Testis (tissue), 3 donors: ENCODE data around the gene PSMD13. TPM values are rescaled to one million over a fixed set of nuclear protein-coding genes. Genes with fewer than 3 reads are reported as not detected.

Source experiments
- DNase-seq: peaks from one replicate; pipeline ENCODE4 v3.0.0-alpha.2; 2019
- H3K27ac ChIP-seq, 2 donors: fragments of 200-600 bp; sonication (generic); one replicate each; pipeline ENCODE4 v1.5.1; 2019
- H3K27me3 ChIP-seq: fragments of 200-600 bp; sonication (generic); one replicate; pipeline ENCODE4 v1.5.1; 2019
- H3K36me3 ChIP-seq: fragments of 200-600 bp; sonication (generic); one replicate; pipeline ENCODE4 v1.5.1; 2017; ENCODE audit warnings: low read depth; ENCODE audit errors: missing control alignments
- H3K4me1 ChIP-seq: fragments of 200-600 bp; sonication (generic); one replicate; pipeline ENCODE4 v1.5.1; 2019
- H3K4me3 ChIP-seq, 2 donors: fragments of 200-600 bp; sonication (generic); one replicate each; pipeline ENCODE4 v1.5.1; 2017 to 2019
- H3K9me3 ChIP-seq: fragments of 200-600 bp; sonication (generic); one replicate; pipeline ENCODE4 v1.5.1; 2017
- POLR2A ChIP-seq: fragments of 450-650 bp; IDR thresholded peaks from one replicate; pipeline ENCODE4 v1.6.1; 2017; ENCODE audit warnings: antibody characterized with exemption, mild to moderate bottlenecking, moderate library complexity
- WGBS, 2 donors: methylation state at CpG; one replicate each; pipeline ENCODE4 v1.1.5; 2018; 5-methylcytosine and 5-hydroxymethylcytosine counted together
- intact Hi-C: fragments of 100-400 bp; cut with DNase I; formaldehyde crosslinking; loops from one replicate; pipeline ENCODE4 v1.15.1; 2023; ENCODE audit warnings: low total_unique reads
- polyA plus RNA-seq: library from polyadenylated mRNA; stranded (reverse); fragments of 350-450 nt; fragmentation: Illumina TruSeq; extraction: RNeasy Lipid Tissue Mini Kit (QIAGEN cat#74804); gene quantifications from one replicate; pipeline ENCODE4 v1.2.3, GENCODE V29; 2014; ENCODE audit warnings: low read depth, low replicate concordance; ENCODE audit not compliant: insufficient read depth
- total RNA-seq, 2 donors: library from RNA; depleted of rRNA; stranded (reverse); fragments of >200 nt; gene quantifications; one replicate each; pipeline ENCODE4 v1.2.3, GENCODE V29; 2016
- TF ChIP-seq, protein P1 (sequence below), 3 experiments: fragments of 450-650 bp in 2 of 3; fragments of 200-600 bp in 1 of 3; sonication (generic) in 1 of 3; IDR thresholded peaks; one replicate each; pipeline ENCODE4 v1.5.1; 2016 to 2019; ENCODE audit warnings: antibody characterized with exemption in 3 of 3, mild to moderate bottlenecking in 2 of 3, moderate library complexity in 1 of 3

The PSMD13 gene
- total and polyA plus RNA-seq, 3 donors from 2014 or later: 128 to 180 (median 133) TPM

DNA sequence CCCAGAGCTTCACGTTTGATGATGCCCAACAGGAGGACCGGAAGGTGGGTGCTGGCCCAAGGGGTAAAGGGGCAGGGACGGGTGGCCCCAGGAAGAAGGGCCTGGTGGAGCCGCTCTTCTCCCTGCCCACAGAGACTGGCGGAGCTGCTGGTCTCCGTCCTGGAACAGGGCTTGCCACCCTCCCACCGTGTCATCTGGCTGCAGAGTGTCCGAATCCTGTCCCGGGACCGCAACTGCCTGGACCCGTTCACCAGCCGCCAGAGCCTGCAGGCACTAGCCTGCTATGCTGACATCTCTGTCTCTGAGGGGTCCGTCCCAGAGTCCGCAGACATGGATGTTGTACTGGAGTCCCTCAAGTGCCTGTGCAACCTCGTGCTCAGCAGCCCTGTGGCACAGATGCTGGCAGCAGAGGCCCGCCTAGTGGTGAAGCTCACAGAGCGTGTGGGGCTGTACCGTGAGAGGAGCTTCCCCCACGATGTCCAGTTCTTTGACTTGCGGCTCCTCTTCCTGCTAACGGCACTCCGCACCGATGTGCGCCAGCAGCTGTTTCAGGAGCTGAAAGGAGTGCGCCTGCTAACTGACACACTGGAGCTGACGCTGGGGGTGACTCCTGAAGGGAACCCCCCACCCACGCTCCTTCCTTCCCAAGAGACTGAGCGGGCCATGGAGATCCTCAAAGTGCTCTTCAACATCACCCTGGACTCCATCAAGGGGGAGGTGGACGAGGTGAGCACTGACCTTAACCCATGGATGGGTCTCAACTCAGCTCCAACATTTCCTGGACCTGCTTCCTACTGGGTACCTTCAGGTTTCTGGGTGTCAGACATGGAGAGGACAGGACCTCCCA is 27.3 kb upstream of the PSMD13 start:
- Histone ChIP-seq H3K27ac (peak overlapping the region in 1 of 2 donors; percentile 96), H3K27me3 (no peaks in the 10 kb centered on the region), H3K4me3 (peak overlapping the region; percentile 91 to 96), H3K9me3 (no peaks in the 10 kb centered on the region), H3K36me3 (no peaks in the 10 kb centered on the region), H3K4me1 (peaks cover 24% of the 10 kb centered on the region)
- WGBS, 2 donors: 34 to 47% methylated on average over 3 to 29 of the region's 29 CpGs
- peak; percentile 17 for DNase-seq
- intact Hi-C loops: no loop called here
- TF ChIP-seq POLR2A: no peak
- TF ChIP-seq, protein P1, sequence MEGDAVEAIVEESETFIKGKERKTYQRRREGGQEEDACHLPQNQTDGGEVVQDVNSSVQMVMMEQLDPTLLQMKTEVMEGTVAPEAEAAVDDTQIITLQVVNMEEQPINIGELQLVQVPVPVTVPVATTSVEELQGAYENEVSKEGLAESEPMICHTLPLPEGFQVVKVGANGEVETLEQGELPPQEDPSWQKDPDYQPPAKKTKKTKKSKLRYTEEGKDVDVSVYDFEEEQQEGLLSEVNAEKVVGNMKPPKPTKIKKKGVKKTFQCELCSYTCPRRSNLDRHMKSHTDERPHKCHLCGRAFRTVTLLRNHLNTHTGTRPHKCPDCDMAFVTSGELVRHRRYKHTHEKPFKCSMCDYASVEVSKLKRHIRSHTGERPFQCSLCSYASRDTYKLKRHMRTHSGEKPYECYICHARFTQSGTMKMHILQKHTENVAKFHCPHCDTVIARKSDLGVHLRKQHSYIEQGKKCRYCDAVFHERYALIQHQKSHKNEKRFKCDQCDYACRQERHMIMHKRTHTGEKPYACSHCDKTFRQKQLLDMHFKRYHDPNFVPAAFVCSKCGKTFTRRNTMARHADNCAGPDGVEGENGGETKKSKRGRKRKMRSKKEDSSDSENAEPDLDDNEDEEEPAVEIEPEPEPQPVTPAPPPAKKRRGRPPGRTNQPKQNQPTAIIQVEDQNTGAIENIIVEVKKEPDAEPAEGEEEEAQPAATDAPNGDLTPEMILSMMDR (IDR thresholded peaks at IDR 0.05): no peak

DNA sequence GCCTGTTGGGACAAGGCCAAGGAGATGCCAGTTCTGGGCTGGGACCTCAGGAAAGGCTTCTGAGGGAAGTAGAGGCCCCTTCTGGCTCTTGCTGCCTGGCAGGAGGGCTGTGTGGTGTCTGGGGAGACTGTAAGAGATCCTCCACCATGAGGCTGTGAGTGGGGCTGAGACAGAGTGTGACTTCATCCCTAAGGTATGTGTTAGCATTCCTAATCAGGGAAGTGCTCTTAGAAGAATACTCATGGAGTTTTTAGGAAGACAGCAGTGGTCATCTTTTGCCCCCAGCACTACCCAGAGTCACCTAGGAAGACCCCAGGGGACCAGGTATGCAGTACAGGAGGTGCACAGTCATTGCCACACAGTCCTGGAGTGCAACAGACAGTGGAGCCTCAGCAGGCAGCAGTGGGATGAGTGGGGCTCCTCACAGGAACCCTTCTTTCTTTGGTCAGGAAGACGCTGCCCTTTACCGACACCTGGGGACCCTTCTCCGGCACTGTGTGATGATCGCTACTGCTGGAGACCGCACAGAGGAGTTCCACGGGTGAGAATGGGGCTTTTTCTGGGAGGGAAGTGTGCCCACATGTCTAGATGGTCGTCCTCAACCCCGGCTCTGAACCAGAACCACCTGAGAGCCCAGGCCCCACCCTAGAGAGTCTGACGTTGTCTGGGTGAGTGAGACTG is 26.5 kb upstream of the PSMD13 start:
- no peaks in the 10 kb centered on the region for H3K27me3 ChIP-seq
- H3K4me1 ChIP-seq: peaks cover 24% of the 10 kb centered on the region
- no peak overlapping the region for H3K27ac ChIP-seq
- no peaks in the 10 kb centered on the region for H3K9me3 ChIP-seq
- peak; percentile 11 for DNase-seq
- TF ChIP-seq POLR2A: no peak
- TF ChIP-seq, protein P1 (IDR thresholded peaks at IDR 0.05): no peak
- H3K4me3 ChIP-seq: no peak overlapping the region
- WGBS, 2 donors: 79 to 86% methylated on average over 8 to 9 of the region's 9 CpGs
- intact Hi-C loops: no loop called here
- no peaks in the 10 kb centered on the region for H3K36me3 ChIP-seq

GRCh38 chr11:210803-211180 is 26.0 kb upstream of the PSMD13 start:
- Histone ChIP-seq H3K4me3 (no peak overlapping the region), H3K36me3 (no peaks in the 10 kb centered on the region), H3K27ac (no peak overlapping the region), H3K9me3 (no peaks in the 10 kb centered on the region), H3K27me3 (no peaks in the 10 kb centered on the region), H3K4me1 (peaks cover 19% of the 10 kb centered on the region)
- intact Hi-C loops: no loop called here
- DNase-seq: no peak
- WGBS, 2 donors: 90 to 96% methylated on average over 5 of the region's 5 CpGs
- TF ChIP-seq, protein P1 (IDR thresholded peaks at IDR 0.05): no peak
- TF ChIP-seq POLR2A: no peak

- intact Hi-C loops: no loop called here
- H3K4me1 ChIP-seq: peaks cover 14% of the 10 kb centered on the region
- H3K4me3 ChIP-seq: no peak overlapping the region
- H3K9me3 ChIP-seq: no peaks in the 10 kb centered on the region
- no peaks in the 10 kb centered on the region for H3K36me3 ChIP-seq
- 65% methylated on average over 5 of the region's 5 CpGs; no CpG with 5 or more reads in 1 of the 2 donors for WGBS, 2 donors
- no peak overlapping the region for H3K27ac ChIP-seq
- TF ChIP-seq, protein P1 (IDR thresholded peaks at IDR 0.05): no peak
- no peak for TF ChIP-seq POLR2A
- DNase-seq: no peak
- H3K27me3 ChIP-seq: no peaks in the 10 kb centered on the region
Observed at GRCh38 chr11:211295-211694, 25.5 kb upstream of the PSMD13 start.
